HG03159 (cell line): ENCODE results near the gene PRDX2.
"Not testable (repeated sequence)": the region's sequence is repeated elsewhere in the genome, so short reads cannot be mapped to it uniquely, and the experiment has no call there.

Experiments
- ATAC-seq: cut with Tn5 transposase; IDR thresholded peaks from one replicate; pipeline ENCODE4 v1.9.1; 2021; ENCODE audit warnings: mild to moderate bottlenecking, moderate library complexity; ENCODE audit not compliant: unreplicated experiment

PRDX2 gene

DNA sequence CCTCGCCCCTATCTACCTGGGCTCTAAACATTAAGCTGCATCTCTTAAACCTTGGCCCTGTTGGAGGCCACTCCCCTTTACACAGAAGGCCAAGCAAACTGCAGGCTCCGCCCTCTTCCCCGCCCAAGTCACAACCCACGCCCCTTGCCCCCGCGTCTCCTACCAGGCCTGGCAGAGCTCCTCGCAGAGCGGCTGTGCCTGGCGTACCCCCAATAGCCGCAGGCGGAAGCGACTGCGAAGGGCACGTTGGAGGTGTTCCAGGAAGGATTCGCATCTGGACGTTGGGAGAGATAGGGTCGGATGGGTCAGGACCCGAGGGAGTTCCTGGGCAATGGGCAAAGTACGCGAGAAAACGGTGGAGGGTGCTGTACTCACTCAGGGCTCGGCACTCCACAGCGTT lies 26.9 kb upstream of the PRDX2 start:
- ATAC-seq: no peak

DNA sequence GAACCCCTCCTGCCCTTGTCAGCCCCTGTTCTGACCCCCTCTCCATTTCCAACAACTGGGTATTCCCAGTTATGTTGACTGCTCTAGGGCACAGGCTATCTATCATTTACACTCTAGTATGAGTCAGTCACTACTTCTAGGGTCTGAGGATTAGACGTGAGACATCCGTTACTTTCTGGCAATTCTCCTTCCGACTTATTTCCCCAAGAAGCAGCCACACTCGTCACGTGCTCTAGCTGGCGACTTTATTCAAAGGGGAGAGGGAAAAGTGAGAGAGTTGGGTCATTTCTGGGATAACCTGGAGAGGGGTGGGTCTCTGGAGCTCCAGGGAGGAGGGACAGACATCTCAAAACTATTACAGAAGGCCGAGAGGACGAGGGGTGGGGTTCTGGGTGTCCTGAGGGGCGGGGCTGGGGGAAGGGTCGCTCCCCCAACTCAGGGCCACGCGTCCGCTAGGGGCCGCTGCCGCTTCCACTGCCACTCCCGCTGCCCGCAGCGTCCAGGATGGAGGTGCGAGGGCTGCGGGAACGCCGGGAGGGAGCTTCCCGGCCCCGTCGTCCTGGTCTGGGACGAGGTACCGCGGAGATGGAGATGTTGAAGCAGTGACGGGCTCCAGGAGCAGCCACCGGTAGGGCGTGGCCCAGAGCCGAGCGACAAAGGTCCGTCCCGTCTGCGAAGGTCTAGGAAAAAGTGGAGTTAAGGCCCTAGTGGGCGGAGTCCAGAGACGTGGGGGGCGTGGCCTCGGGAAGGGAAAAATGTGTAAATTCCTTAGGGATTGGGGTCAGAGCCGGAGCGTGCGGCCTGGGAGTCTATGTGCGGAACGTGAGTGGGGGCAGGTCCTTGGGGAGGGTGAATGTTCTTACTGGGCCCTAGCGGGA lies 23.9 kb upstream of the PRDX2 start:
- ATAC-seq: no peak

- no peak for ATAC-seq
Observed at GRCh38 chr19:12821761-12822160, 20.2 kb upstream of the PRDX2 start.

DNA sequence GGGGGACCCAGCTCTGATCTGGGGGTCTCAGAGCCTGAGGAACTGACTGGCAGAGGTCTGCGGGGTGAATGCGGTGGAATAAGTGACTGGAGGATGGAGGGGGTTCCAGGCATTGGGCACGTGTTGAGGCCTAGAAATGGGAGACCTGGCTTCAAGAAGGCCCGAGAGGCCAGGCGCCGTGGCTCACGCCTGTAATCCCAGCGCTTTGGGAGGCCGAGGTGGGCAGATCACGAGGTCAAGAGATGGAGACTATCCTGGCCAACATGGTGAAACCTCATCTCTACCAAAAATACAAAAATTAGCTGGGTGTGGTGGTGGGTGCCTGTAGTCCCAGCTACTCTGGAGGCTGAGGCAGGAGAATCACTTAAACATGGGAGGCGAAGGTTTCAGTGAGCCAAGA lies 16.2 kb upstream of the PRDX2 start:
- ATAC-seq: not testable (repeated sequence)

DNA sequence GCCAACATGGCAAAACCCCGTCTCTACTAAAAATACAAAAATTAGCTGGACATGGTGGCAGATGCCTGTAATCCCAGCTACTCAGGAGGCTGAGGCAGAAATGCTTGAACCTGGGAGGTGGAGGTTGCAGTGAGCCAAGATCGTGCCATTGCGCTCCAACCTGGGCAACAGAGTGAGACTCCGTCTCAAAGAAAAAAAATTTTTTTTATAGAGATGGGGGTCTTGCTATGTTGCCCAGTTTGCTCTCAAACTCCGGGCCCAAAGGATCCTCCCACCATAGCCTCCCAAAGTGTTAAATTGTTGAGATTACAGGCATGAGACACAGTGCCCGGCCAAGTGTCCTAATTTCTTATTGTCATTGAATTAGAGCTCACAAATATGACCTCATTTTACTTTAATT lies 15.6 kb upstream of the PRDX2 start:
- not testable (repeated sequence) for ATAC-seq

GRCh38 chr19:12815088-12815487 lies 13.5 kb upstream of the PRDX2 start:
- ATAC-seq: no peak

DNA sequence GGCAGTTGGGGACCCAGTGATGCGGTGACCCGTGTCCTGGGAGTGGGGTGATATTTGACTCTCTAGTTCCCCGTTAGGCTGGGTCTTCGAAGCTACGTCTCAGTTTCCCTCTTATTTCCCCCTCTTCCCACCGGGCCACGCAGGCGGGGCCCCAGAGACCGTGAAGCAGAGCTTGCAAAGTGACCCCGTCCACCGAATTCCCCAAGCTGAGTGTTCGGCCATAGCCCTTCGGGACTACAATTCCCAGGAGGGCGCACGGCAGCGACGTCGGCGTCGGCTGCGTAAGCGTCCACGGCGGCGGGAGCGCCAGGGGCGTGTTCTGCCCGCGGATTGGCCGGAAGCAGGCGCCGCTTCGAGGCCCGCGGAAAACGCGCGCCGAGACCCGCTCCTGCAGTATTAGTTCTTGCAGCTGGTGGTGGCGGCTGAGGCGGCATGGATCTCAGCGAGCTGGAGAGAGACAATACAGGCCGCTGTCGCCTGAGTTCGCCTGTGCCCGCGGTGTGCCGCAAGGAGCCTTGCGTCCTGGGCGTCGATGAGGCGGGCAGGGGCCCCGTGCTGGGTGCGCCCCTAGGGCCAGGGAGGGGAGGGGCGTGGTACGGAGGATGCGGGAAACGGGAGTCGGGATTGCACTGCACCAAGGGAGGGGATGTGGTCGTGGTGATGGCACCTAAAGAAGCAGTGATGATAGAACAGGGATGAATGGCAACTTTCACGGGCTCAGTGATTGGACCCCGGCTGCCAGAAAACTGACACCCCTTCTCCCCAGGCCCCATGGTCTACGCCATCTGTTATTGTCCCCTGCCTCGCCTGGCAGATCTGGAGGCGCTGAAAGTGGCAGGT lies 4.9 kb upstream of the PRDX2 start, which contains the start of gene RNASEH2A:
TSS of gene RNASEH2A (plus strand) at position 343 of the 840 bp plus-strand sequence. CDS start at position 433, 90 bp downstream.
- peak; percentile 75 for ATAC-seq

DNA sequence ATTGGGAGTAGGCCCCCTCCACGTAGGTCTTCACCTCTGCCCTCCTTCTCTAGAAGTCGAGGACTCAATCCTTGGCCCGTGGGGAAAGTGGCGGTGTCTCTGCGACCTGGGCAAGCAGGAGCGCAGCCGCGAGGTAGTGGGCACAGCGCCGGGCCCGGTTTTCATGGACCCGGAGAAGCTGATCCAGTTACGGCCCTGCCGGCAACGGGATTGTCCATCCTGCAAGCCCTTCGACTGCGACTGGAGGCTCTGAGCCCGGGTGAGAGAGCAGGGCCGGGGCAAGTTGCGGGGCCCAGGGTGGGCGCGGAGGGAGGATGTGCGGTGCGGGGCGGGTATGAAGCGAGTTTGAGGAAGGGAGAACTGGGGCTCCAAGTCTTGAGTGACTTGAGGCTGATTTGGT lies 2.5 kb upstream of the PRDX2 start:
- no peak for ATAC-seq

DNA sequence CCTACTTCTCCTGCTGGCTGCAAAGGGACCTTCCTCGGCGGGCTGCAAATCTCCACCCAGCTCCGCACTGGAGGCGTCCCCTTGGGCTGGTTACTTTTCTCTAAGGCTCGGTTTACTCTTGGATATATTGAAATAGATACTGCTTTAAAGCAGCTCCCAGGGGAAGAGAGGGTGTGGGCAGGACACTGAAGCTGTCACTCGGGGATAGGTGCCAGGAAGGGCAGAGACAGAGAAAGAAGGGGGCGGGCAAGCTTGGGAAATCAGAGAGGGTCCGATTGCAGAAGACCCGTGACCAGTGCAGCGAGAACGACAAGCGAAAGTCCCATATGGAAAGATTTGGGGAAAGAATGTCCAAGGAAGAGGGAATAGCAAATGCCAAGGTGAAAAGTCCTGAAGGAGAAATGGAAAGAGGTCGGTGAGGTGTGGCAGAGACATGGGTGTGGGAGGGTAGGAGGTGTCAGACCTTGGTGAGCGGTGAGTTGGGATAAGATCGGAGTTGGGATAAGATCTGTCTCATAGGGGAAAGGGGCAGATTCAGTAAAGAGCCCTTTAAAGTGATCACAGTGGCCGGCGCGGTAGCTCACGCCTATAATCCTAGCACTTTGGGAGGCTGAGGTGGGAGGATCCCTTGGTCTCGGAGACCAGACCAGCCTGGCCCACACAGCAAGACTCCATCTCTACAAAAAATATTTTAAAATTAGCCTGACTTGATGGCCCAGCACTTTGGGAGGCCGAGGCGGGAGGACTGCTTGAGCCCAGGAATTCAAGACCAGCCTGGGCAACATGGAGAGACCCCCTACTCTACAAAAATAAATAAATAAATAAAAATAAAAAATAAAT lies 887 bp upstream of the PRDX2 start:
- ATAC-seq: no peak

DNA sequence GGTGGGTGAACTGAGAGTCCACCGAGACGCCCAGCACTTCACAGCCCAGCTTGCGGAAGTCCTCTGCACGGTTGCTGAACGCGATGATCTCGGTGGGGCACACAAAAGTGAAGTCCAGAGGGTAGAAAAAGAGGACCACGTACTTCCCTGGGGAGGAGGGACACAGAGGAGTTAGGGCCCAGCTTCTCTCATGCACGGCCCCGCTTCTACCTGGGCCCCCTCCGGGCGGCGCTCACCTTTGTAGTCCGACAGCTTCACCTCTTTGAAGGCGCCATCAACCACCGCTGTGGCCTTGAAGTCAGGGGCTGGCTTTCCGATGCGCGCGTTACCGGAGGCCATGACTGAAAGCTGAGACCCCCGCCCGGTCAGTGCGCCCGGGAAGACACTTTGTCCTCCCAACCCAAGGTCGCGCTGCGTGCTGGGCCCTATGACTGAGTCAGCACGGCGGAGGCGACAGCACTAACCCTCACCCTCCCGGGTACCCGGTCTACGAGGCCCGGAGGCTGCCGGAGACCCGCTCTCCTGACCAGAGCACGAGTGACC lies 606 bp downstream of the PRDX2 start:
- ATAC-seq: no peak

- no peak for ATAC-seq
Observed at GRCh38 chr19:12800466-12800770, 1.2 kb downstream of the PRDX2 start.

GRCh38 chr19:12799742-12800465 lies 1.7 kb downstream of the PRDX2 start:
- no peak for ATAC-seq

DNA sequence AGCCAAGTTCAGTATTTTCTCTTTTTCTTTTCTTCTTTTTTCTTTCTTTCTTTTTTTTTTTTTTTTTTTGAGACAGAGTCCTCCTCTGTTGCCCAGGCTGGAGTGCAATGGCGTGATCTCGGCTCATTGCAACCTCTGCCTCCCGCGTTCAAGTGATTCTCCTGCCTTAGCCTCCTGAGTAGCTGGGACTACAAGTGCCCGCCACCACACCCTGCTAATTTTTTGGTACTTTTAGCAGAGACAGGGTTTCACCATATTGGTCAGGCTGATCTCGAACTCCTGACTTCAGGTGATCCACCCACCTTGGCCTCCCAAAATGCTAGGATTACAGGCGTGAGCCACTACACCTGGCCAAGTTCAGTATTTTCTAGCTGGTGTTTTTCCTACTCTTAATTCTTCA lies 4.0 kb downstream of the PRDX2 start:
- not testable (repeated sequence) for ATAC-seq

GRCh38 chr19:12797141-12797587 lies 4.4 kb downstream of the PRDX2 start:
- no peak for ATAC-seq

DNA sequence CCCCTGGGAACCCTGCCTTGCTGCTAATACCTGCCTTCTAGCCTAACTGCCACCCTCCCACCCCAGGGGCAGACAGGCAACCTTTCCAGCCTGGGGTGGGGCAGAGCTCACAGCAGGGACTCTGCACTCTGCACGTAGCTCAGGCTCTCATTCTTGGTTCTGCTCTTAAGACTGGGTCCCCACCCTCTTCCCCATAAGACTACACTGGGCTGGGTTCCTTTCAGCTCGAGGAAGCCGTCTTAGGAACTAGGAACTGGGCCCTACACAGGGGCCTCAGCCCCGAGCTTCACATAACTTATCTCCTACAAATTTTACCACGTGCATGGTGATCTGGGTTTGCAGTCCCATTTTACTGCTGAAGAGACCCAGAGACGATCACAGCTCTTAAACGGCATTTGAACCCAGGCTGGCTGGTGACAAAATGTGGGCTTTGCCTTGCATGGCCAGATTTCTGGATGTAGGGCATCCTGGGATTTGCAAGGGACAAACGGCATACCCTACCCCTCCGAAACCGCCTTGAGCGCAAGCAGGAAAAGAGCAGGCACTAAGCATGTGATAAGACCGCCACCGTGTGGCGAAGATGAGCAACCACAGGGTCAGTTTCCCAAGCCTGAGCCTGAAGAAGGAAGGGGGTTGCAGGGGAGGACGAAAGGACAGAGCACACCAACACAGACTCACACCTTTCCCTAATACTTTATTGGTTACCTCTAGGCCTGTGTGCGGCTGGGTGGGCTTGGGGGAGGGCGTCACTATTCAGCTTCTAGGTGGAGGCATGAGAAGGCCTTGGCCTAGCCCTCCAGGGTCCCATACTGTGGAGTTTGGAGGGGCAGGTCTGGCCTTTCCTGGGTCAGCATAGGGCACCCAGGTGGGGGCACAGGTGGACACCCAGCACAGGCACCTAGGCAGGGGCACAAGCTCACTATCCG lies 5.2 kb downstream of the PRDX2 start:
- ATAC-seq: no peak

DNA sequence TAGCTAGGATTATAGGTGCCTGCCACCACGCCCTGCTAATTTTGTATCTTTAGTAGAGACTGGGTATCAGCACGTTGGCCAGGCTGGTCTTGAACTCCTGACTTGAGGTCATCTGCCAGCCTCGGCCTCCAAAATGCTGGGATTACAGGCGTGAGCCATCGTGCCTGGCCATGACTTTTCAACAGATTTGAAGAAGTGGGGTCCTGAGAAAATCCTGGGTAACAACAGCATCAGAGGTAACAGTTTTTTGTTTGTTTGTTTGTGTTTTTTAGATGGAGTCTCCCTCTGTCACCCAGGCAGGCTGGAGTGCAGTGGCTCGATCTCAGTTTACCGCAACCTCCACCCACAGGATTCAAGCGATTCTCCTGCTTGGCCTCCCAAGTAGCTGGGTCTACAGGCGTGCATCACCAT lies 6.6 kb downstream of the PRDX2 start:
- ATAC-seq: no peak

- no peak for ATAC-seq
Observed at GRCh38 chr19:12794196-12794941, 7.2 kb downstream of the PRDX2 start.
